Prostate gland (tissue), 2 donors: ENCODE data around the gene OTUD1. TPM values are rescaled to one million over a fixed set of nuclear protein-coding genes. Genes with fewer than 3 reads are reported as not detected.

Experiments
- DNase-seq: peaks from one replicate; pipeline ENCODE4 v3.0.0-alpha.2; 2019; ENCODE audit warnings: low spot score
- H3K27ac ChIP-seq, 2 donors: fragments of 200-600 bp; sonication (generic); 2 replicates each; pipeline ENCODE4 v1.5.1; 2017 to 2019
- H3K27me3 ChIP-seq: fragments of 200-600 bp; sonication (generic); replicated peaks from 2 replicates; pipeline ENCODE4 v1.5.1; 2019; ENCODE audit not compliant: insufficient read depth
- H3K36me3 ChIP-seq, 2 donors: fragments of 200-600 bp; sonication (generic); 1 replicate in 1 of 2; 2 replicates in 1 of 2; pipeline versions ENCODE4 v1.5.1 to v1.8.1; 2017 to 2019
- H3K4me1 ChIP-seq: fragments of 200-600 bp; sonication (generic); replicated peaks from 2 replicates; pipeline ENCODE4 v1.5.1; 2019
- H3K4me3 ChIP-seq, 2 donors: fragments of 200-600 bp; sonication (generic); 2 replicates each; pipeline ENCODE4 v1.5.1; 2017 to 2019
- H3K9me3 ChIP-seq: fragments of 200-600 bp; sonication (generic); 2 replicates; pipeline ENCODE4 v1.5.1; 2017
- POLR2A ChIP-seq: fragments of 450-650 bp; IDR thresholded peaks from one replicate; pipeline ENCODE4 v1.6.1; 2016; ENCODE audit warnings: antibody characterized with exemption, mild to moderate bottlenecking
- POLR2AphosphoS5 ChIP-seq: sonication (generic); formaldehyde crosslinking; IDR thresholded peaks from one replicate; pipeline ENCODE4 v1.6.1; 2017; ENCODE audit warnings: antibody characterized with exemption
- WGBS: methylation state at CpG from one replicate; pipeline ENCODE4 v1.1.5; 2018; 5-methylcytosine and 5-hydroxymethylcytosine counted together
- intact Hi-C: fragments of 100-400 bp; cut with DNase I; formaldehyde crosslinking; loops from one replicate; pipeline ENCODE4 v1.14.2; 2022
- total RNA-seq, 2 donors: library from RNA; depleted of rRNA; stranded (reverse); fragments of >200 nt; gene quantifications; one replicate each; pipeline ENCODE4 v1.1.0, GENCODE V29; 2016
- TF ChIP-seq, protein P1 (sequence below), 4 experiments: fragments of 200-600 bp in 2 of 4; fragments of 450-650 bp in 2 of 4; sonication (generic) in 2 of 4; IDR thresholded peaks; 1 replicate in 3 of 4; 2 replicates in 1 of 4; pipeline ENCODE4 v1.5.1; 2016 to 2019; ENCODE audit warnings: antibody characterized with exemption in 4 of 4, mild to moderate bottlenecking in 2 of 4, moderate library complexity in 2 of 4

Gene OTUD1
- total RNA-seq, 2 donors from 2014 or later = 11.9 to 13.8 TPM

DNA sequence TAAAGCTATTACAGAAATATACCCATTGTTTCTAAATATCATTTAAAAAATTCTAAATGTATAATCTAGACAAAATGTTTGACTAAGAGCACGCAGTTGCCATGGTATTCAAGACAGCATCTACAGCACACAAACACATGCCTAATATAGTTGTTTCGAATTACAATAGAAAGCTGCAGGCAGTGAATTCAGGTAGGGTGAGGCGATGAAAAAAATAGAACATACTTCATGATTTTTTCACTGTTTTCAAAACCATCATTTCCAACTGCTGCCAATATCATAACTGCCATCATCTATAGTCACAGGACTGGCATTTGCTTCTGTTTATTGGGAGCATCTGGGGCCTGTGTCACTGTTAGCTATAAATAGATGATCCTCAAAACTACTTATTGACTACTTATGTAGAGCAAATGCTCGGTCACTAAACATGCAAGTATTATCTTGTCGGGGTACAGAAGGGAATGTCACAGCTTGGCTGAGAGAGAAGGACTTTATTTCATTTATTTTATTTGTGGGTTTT lies 34.4 kb upstream of the OTUD1 start:
- Histone ChIP-seq H3K27ac (no peak overlapping the region), H3K4me3 (no peak overlapping the region), H3K36me3 (no peaks in the 10 kb centered on the region), H3K4me1 (no peaks in the 10 kb centered on the region), H3K27me3 (no peaks in the 10 kb centered on the region), H3K9me3 (no peaks in the 10 kb centered on the region)
- intact Hi-C loops = no loop called here
- no peak for TF ChIP-seq POLR2AphosphoS5
- DNase-seq = no peak
- 82% methylated on average over 5 of the region's 5 CpGs for WGBS

DNA sequence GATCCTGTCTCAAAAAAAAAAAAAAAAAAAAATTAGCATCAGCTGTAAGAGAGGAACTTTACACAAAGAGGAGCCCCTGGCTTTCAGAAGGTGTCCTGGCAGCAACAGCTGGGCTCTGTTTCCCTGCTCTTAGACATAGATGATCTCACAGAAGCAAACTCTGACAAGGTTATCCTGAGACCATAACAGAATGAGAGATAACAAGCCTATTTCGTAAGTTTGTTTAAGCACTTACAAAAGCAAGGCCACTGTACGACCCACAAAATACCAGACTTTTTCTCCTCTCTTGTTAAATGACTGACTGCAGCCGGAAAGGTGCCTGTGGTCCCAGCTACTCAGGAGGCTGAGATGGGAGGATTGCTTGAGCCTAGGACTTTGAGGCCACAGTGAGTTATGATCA lies 33.3 kb upstream of the OTUD1 start:
- 63% methylated on average over 3 of the region's 3 CpGs for WGBS
- no peak overlapping the region for H3K27ac ChIP-seq
- intact Hi-C loops = no loop called here

DNA sequence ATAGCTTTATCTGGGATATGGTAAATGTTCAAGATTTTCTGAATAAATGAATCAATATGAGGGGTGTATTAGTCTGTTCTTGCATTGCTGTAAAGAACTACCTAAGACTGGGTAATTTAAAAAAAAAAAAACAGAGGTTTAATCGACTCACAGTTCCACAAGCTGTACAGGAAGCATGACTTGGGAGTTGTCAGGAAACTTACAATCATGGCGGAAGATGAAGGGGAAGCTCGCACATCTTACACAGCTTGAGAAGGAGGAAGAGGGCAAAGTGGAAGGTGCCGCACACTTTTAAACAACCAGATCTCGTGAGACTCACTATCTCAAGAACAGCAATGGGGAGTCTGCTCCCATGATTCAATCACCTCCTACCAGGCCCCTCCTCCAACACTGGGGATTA lies 32.5 kb upstream of the OTUD1 start:
- intact Hi-C loops = no loop called here
- 80% methylated on average over 5 of the region's 5 CpGs for WGBS
- Histone ChIP-seq H3K9me3 (no peaks in the 10 kb centered on the region), H3K36me3 (no peaks in the 10 kb centered on the region), H3K4me1 (no peaks in the 10 kb centered on the region), H3K27me3 (no peaks in the 10 kb centered on the region), H3K4me3 (no peak overlapping the region), H3K27ac (no peak overlapping the region)
- DNase-seq = no peak
- TF ChIP-seq POLR2AphosphoS5 (no peak), POLR2A (no peak)
- TF ChIP-seq, protein P1, sequence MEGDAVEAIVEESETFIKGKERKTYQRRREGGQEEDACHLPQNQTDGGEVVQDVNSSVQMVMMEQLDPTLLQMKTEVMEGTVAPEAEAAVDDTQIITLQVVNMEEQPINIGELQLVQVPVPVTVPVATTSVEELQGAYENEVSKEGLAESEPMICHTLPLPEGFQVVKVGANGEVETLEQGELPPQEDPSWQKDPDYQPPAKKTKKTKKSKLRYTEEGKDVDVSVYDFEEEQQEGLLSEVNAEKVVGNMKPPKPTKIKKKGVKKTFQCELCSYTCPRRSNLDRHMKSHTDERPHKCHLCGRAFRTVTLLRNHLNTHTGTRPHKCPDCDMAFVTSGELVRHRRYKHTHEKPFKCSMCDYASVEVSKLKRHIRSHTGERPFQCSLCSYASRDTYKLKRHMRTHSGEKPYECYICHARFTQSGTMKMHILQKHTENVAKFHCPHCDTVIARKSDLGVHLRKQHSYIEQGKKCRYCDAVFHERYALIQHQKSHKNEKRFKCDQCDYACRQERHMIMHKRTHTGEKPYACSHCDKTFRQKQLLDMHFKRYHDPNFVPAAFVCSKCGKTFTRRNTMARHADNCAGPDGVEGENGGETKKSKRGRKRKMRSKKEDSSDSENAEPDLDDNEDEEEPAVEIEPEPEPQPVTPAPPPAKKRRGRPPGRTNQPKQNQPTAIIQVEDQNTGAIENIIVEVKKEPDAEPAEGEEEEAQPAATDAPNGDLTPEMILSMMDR (IDR thresholded peaks at IDR 0.05) = no peak

More for the DNA sequence above, 33.3 kb upstream of the OTUD1 start:
- TF ChIP-seq POLR2A (no peak), POLR2AphosphoS5 (no peak)
- TF ChIP-seq, protein P1 (IDR thresholded peaks at IDR 0.05) = no peak
- DNase-seq = no peak
- H3K36me3 ChIP-seq = no peaks in the 10 kb centered on the region
- H3K9me3 ChIP-seq = no peaks in the 10 kb centered on the region
- no peak overlapping the region for H3K4me3 ChIP-seq
- H3K27me3 ChIP-seq = no peaks in the 10 kb centered on the region
- no peaks in the 10 kb centered on the region for H3K4me1 ChIP-seq

DNA sequence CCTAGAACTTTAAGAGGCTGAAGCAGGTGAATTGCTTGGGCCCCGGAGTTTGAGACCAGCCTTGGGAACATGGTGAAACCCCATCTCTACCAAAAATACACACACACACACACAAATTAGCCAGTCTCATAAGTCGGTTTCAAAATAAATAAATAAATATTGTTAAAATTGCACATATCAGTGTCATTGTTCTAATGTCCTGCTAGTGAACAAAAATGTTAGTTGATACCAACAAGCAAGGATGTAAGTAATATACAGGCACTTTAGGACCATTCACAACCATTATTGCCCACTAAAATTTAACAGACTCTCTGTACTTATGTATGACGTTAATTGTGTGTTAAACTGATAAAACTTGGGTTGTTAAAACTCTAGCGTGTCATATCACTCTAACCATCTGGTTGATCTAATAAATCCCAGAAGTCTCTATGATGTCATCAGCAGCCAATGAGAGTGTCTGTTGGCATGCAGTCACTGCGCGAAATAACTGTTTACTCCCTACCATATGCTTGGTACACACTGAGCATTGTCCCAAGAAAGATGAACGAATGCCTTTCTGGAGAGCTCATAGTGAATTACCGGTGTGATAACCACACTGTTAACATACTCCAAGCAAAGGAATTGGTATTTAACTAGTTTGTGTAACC lies 30.4 kb upstream of the OTUD1 start:
- TF ChIP-seq, protein P1 (IDR thresholded peaks at IDR 0.05) = no peak
- TF ChIP-seq POLR2AphosphoS5 (no peak), POLR2A (no peak)
- intact Hi-C loops = no loop called here
- Histone ChIP-seq H3K27me3 (no peaks in the 10 kb centered on the region), H3K4me3 (no peak overlapping the region), H3K36me3 (no peaks in the 10 kb centered on the region), H3K27ac (no peak overlapping the region), H3K9me3 (no peaks in the 10 kb centered on the region), H3K4me1 (no peaks in the 10 kb centered on the region)
- no peak for DNase-seq
- WGBS = 25% methylated on average over 8 of the region's 8 CpGs

DNA sequence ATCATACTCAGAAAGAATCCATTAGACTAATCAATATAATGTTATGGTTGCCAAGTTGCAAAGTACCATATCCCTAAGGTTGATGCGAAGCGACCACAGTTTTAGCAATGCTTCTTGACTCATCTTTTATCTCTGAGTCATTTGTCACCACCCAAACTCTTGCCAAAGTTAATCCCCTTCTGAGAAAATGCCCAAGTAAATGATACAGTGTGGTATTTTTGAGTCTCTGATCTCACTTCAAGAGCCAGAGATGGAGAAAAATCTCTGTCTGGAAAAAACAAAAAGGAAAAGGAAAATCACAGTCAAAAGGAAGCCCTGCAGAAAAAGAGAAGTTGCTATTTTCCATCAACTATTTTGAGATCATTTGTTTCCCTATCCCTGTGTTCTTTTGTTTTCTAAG lies 26.7 kb upstream of the OTUD1 start:
- intact Hi-C loops = no loop called here
- no peak overlapping the region for H3K27ac ChIP-seq
- TF ChIP-seq POLR2A (no peak), POLR2AphosphoS5 (no peak)
- TF ChIP-seq, protein P1 (IDR thresholded peaks at IDR 0.05) = no peak
- DNase-seq = no peak
- no peaks in the 10 kb centered on the region for H3K9me3 ChIP-seq
- H3K4me3 ChIP-seq = no peak overlapping the region
- no peaks in the 10 kb centered on the region for H3K4me1 ChIP-seq
- H3K27me3 ChIP-seq = no peaks in the 10 kb centered on the region
- 79% methylated on average over 2 of the region's 2 CpGs for WGBS
- H3K36me3 ChIP-seq = no peaks in the 10 kb centered on the region
